ENCODE results near the gene SCN8A. TPM values are rescaled to one million over a fixed set of nuclear protein-coding genes. Genes with fewer than 3 reads are reported as not detected.

Gene SCN8A
- polyA plus RNA-seq, 2 of the 4 experiments (the other 2 are of a cell fraction): 1.8 to 4.8 TPM

DNA sequence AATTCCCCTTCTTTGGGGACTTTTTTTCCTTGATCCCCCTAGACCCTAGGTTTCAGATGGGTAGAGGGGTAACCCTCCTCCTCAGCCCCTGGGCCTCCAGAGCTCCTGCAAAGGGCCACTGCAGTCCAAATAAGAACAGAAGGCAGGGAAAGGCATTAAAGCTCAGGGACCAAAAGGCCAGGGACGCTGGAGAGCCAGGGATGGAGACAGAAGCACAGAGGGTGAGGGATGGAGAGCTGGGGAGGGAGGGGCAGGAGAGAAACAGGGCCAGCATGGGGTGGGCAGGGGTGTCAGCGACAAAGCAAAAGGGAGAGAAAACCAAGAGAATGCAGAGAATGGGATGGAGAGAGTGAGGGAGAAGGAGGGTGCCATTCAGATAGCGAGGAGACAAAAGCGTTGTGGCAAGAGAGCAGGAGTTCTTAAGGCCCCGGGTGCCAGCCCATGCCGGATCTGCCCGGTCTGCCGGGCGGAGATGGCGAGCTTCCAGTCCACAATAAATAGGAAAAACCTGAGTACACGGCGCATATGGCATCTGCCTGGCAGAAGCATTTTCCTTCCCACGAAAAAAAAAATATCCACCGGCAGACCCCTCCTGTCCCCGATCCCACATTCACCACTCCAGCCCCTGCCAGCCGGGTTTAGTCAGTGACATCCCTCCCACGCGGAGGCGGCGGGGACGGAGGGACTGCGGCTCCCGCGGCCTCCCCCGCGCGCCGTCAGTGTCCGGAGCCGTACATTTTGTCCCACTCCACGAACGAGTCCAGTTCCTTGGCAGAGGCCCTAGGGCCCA lies 228.9 kb downstream of the SCN8A start:
- peaks cover 33% of the 10 kb centered on the region for H3K4me1 ChIP-seq
- 4% methylated on average over 32 of the region's 32 CpGs for WGBS (ENCODE audit: missing lambda C conversion rate)
- CTCF ChIA-PET: interaction anchor here (0.6 to 10.5 kb wide), 45 partner anchors 8 to 470 kb away, joined by 3 to 155 read pairs (median 4); partner anchors contain the start of genes ACVR1B, GALNT6 and SLC4A8
- no peak for FAIRE-seq
- TF ChIP-seq JUN (IDR thresholded peaks at IDR 0.05) (no peak), POLR2A (IDR thresholded peaks at IDR 0.05; ENCODE audit: low read length) (0 out of 2 replicates have a peak, but pooled peaks have one; percentile 16)
- POLR2A ChIA-PET: interaction anchor here (0.6 to 1.7 kb wide), 8 partner anchors 12 to 737 kb away, joined by 3 to 9 read pairs (median 4); partner anchors contain the start of gene CSRNP2
- ATAC-seq: peak; percentile 8 to 20; a peak in 4 of 6 replicates
- H3K4me3 ChIP-seq: peak overlapping the region; percentile 94
- peak; percentile 37 to 48 for DNase-seq (ENCODE audit: low read depth in 1 of 2, low spot score in 1 of 2)
- H3K4me2 ChIP-seq: peak overlapping the region; percentile 90
- H3K9me3 ChIP-seq: no peaks in the 10 kb centered on the region
- H3K27ac ChIP-seq: peak overlapping the region; percentile 98 to 100

DNA sequence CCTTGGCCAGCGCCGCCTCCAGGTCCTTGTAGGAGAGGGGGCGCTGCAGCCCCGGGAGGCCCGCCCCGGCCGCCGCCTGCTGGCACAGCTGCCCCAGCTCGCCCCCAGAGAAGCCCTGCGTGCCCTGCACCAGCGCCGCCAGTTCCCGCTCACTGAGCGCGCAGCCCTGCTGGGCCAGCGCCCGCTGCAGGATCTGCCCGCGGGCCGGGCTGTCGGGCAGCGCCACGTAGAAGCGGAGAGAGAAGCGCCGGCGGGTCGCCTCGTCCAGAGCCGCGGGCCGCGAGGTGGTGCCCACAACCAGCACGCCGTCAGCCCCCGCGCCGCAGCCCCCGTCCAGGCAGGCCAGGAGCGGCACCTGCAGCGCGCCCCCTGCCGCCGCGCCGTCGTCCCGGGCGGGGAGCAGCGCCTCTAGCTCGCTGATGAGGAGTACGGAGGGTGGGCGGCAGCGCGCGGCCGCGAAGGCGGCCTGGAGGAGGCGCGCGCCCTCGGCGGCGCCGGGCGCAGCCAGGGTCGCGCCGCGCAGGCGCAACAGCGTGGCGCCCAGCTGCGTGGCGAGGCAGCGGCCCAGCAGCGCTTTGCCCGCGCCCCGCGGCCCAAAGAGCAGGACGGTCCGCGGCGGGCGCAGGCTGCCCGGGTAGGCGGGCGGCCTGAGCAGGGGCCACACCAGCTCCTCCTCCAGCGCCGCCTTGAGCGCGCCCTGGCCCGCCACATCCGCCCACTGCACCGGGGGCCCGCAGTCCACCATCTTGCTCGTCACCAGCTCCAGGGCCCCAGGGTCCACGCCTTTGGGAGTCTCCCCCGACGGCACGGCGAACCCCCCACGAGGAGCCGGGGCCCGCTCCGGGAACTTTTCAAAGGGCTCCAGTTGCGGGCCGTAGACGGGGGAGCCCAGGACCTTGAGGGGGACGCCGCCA lies 229.8 kb downstream of the SCN8A start:
- Histone ChIP-seq H3K4me2 (peak overlapping the region; percentile 90), H3K9me3 (no peaks in the 10 kb centered on the region), H3K4me1 (peaks cover 33% of the 10 kb centered on the region), H3K27ac (peak overlapping the region; percentile 98 to 100), H3K4me3 (peak overlapping the region; percentile 94)
- CTCF ChIA-PET: interaction anchor here (0.6 to 10.5 kb wide), 50 partner anchors 8 to 471 kb away, joined by 3 to 155 read pairs (median 4); partner anchors contain the start of genes ACVR1B, GALNT6 and SLC4A8
- DNase-seq (ENCODE audit: low read depth in 1 of 2, low spot score in 1 of 2) (peak; percentile 82 to 86), FAIRE-seq (no peak), ATAC-seq (peak; percentile 80 to 84)
- 0% methylated on average over 15 of the region's 113 CpGs for WGBS (ENCODE audit: missing lambda C conversion rate)
- POLR2A ChIA-PET: interaction anchor here (0.6 to 1.7 kb wide), 12 partner anchors 11 to 583 kb away, joined by 3 to 9 read pairs (median 4); no protein-coding TSS in a partner anchor
- TF ChIP-seq CHD4 (IDR thresholded peaks at IDR 0.05; ENCODE audit: borderline replicate concordance) (no peak), EP300 (IDR thresholded peaks at IDR 0.05) (no peak), MAX (IDR thresholded peaks at IDR 0.05) (peak; percentile 61), EHF (CRISPR knock-in tag; IDR thresholded peaks at IDR 0.05) (no peak), SMC3 (IDR thresholded peaks at IDR 0.05) (peak; percentile 46; the same call in 2 of the 3 replicates), RNF2 (IDR thresholded peaks at IDR 0.05; ENCODE audit: borderline replicate concordance, low read depth) (no peak), PHF8 (IDR thresholded peaks at IDR 0.05; ENCODE audit: borderline replicate concordance, low read depth) (peak; percentile 84; the same call in 1 of the 2 replicates), ZC3H11A (IDR thresholded peaks at IDR 0.05) (no peak), FOXS1 (CRISPR knock-in tag; IDR thresholded peaks at IDR 0.05) (no peak), HOXB13 (CRISPR knock-in tag; IDR thresholded peaks at IDR 0.05; ENCODE audit: low read depth) (no peak), HOXB5 (CRISPR knock-in tag; IDR thresholded peaks at IDR 0.05) (no peak), HMGXB4 (CRISPR knock-in tag; IDR thresholded peaks at IDR 0.05; ENCODE audit: borderline replicate concordance) (no peak; the same call in 1 of the 2 replicates), RCOR1 (IDR thresholded peaks at IDR 0.05; ENCODE audit: low read depth, low read length) (no peak), HEYL (CRISPR knock-in tag; IDR thresholded peaks at IDR 0.05) (no peak), JUNB (IDR thresholded peaks at IDR 0.05) (no peak), EHMT2 (IDR thresholded peaks at IDR 0.05; ENCODE audit: low read depth) (no peak), ZNF302 (CRISPR knock-in tag; IDR thresholded peaks at IDR 0.05) (no peak), MAZ (IDR thresholded peaks at IDR 0.05; ENCODE audit: borderline replicate concordance, low read depth, low read length) (no peak), BCL3 (IDR thresholded peaks at IDR 0.05) (peak; percentile 79; the same call in 2 of the 3 replicates), CBX2 (IDR thresholded peaks at IDR 0.05; ENCODE audit: borderline replicate concordance, low read depth) (no peak), CEBPB (IDR thresholded peaks at IDR 0.05) (no peak; a peak in 1 of 4 replicates), JUN (IDR thresholded peaks at IDR 0.05) (peak; percentile 71 to 73)
- TF ChIP-seq, protein P1, sequence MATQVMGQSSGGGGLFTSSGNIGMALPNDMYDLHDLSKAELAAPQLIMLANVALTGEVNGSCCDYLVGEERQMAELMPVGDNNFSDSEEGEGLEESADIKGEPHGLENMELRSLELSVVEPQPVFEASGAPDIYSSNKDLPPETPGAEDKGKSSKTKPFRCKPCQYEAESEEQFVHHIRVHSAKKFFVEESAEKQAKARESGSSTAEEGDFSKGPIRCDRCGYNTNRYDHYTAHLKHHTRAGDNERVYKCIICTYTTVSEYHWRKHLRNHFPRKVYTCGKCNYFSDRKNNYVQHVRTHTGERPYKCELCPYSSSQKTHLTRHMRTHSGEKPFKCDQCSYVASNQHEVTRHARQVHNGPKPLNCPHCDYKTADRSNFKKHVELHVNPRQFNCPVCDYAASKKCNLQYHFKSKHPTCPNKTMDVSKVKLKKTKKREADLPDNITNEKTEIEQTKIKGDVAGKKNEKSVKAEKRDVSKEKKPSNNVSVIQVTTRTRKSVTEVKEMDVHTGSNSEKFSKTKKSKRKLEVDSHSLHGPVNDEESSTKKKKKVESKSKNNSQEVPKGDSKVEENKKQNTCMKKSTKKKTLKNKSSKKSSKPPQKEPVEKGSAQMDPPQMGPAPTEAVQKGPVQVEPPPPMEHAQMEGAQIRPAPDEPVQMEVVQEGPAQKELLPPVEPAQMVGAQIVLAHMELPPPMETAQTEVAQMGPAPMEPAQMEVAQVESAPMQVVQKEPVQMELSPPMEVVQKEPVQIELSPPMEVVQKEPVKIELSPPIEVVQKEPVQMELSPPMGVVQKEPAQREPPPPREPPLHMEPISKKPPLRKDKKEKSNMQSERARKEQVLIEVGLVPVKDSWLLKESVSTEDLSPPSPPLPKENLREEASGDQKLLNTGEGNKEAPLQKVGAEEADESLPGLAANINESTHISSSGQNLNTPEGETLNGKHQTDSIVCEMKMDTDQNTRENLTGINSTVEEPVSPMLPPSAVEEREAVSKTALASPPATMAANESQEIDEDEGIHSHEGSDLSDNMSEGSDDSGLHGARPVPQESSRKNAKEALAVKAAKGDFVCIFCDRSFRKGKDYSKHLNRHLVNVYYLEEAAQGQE (IDR thresholded peaks at IDR 0.05): no peak
- TF ChIP-seq, protein P2, sequence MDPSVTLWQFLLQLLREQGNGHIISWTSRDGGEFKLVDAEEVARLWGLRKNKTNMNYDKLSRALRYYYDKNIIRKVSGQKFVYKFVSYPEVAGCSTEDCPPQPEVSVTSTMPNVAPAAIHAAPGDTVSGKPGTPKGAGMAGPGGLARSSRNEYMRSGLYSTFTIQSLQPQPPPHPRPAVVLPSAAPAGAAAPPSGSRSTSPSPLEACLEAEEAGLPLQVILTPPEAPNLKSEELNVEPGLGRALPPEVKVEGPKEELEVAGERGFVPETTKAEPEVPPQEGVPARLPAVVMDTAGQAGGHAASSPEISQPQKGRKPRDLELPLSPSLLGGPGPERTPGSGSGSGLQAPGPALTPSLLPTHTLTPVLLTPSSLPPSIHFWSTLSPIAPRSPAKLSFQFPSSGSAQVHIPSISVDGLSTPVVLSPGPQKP (IDR thresholded peaks at IDR 0.05; ENCODE audit: low read depth, low read length): no peak

All from A549 (cell line).